Smooth muscle cell (in vitro differentiated cells): ENCODE measurements around the gene UMODL1. TPM values are rescaled to one million over a fixed set of nuclear protein-coding genes. Genes with fewer than 3 reads are reported as not detected.
"Not testable (repeated sequence)": the region's sequence is repeated elsewhere in the genome, so short reads cannot be mapped to it uniquely, and the experiment has no call there.

ENCODE experiments used
- DNase-seq: peaks from one replicate; lab custom pipeline; 2025; ENCODE audit not compliant: unreplicated experiment; lab: John Stamatoyannopoulos, UW
- H2AFZ ChIP-seq: fragments of 200-600 bp; sonication (generic); 2 replicates; pipeline ENCODE4 v1.6.0; 2016; ENCODE audit warnings: antibody characterized with exemption, low read depth, mild to moderate bottlenecking
- H3F3A ChIP-seq: fragments of 200-600 bp; sonication (generic); 2 replicates; pipeline ENCODE4 v1.6.0; 2017; ENCODE audit warnings: antibody characterized with exemption, low read depth
- H3K27ac ChIP-seq: fragments of 200-600 bp; sonication (generic); 2 replicates; pipeline ENCODE4 v1.5.1; 2016; ENCODE audit warnings: low read depth, mild to moderate bottlenecking
- H3K27me3 ChIP-seq: fragments of 200-600 bp; sonication (generic); 2 replicates; pipeline ENCODE4 v1.6.1; 2016; ENCODE audit warnings: low read depth, mild to moderate bottlenecking
- H3K36me3 ChIP-seq: fragments of 200-600 bp; sonication (generic); 2 replicates; pipeline ENCODE4 v1.5.1; 2016; ENCODE audit warnings: low read depth
- H3K4me1 ChIP-seq: fragments of 200-600 bp; sonication (generic); 2 replicates; pipeline ENCODE4 v1.5.1; 2016; ENCODE audit warnings: low read depth
- H3K4me2 ChIP-seq: fragments of 200-600 bp; sonication (generic); 2 replicates; pipeline ENCODE4 v1.6.0; 2016; ENCODE audit warnings: mild to moderate bottlenecking
- H3K4me3 ChIP-seq: fragments of 200-600 bp; sonication (generic); 2 replicates; pipeline ENCODE4 v1.5.1; 2016; ENCODE audit warnings: mild to moderate bottlenecking
- H3K79me2 ChIP-seq: fragments of 200-600 bp; sonication (generic); 2 replicates; pipeline ENCODE4 v1.6.0; 2016; ENCODE audit warnings: low read depth, mild to moderate bottlenecking
- H3K9ac ChIP-seq: fragments of 200-600 bp; sonication (generic); 2 replicates; pipeline ENCODE4 v1.6.0; 2016; ENCODE audit warnings: low read depth
- H3K9me3 ChIP-seq: fragments of 200-600 bp; sonication (generic); replicated peaks from 2 replicates; pipeline ENCODE4 v1.5.1; 2016; ENCODE audit warnings: low read depth
- H4K20me1 ChIP-seq: fragments of 200-600 bp; sonication (generic); 2 replicates; pipeline ENCODE4 v1.6.0; 2016; ENCODE audit warnings: low read depth
- WGBS: methylation state at CpG from one replicate; pipeline ENCODE4 v1.1.7; 2016; ENCODE audit warnings: low lambda C conversion rate; 5-methylcytosine and 5-hydroxymethylcytosine counted together
- polyA plus RNA-seq: library from polyadenylated mRNA; unstranded; fragments of >200 nt; fragmentation: Nextera tagmentation; extraction: Ambion mirVana; gene quantifications from 2 replicates; pipeline ENCODE4 v1.2.1, GENCODE V29; 2016
- total RNA-seq: library from RNA; depleted of rRNA; stranded (reverse); fragments of >200 nt; gene quantifications from 2 replicates; pipeline ENCODE4 v1.2.3, GENCODE V29; 2014
- TF ChIP-seq, protein P1 (sequence below): fragments of 200-600 bp; sonication (generic); IDR thresholded peaks from 2 replicates; pipeline ENCODE4 v1.5.1; 2017; ENCODE audit warnings: borderline replicate concordance, mild to moderate bottlenecking, antibody characterized with exemption; ENCODE audit not compliant: insufficient read depth, poor library complexity, severe bottlenecking

UMODL1 gene
- total and polyA plus RNA-seq, 2 experiments from 2014 or later: 0.14 TPM; not detected in 1

DNA sequence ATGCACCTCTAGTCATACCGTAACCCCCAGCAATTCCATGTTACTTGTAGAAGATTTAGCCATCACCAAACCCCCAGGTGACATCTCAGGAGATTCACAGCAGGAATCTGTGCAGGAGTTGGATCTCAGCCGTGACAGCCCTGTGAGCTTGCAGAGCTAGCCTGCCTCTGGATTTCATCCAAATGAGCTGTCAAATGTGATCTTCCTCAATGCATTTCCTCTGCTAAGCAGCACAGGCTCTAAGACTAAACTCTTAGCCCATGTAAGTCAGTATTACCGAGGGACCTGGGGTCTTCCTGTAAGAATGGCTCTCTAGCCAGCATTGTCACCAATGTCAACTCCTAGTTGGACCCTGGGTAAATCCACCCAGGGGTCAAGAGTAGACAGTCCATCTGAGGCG is 41.7 kb downstream of the UMODL1 start:
- Histone ChIP-seq H3K27me3 (peaks cover 1% of the 10 kb centered on the region), H3K4me3 (no peak overlapping the region), H3K36me3 (no peaks in the 10 kb centered on the region), H3K4me1 (no peaks in the 10 kb centered on the region), H3K4me2 (no peak overlapping the region), H3K27ac (no peak overlapping the region), H3F3A (no peaks in the 10 kb centered on the region), H2AFZ (no peak overlapping the region), H3K9ac (no peak overlapping the region), H3K9me3 (no peaks in the 10 kb centered on the region), H3K79me2 (no peaks in the 10 kb centered on the region), H4K20me1 (no peaks in the 10 kb centered on the region)
- 59% methylated on average over 4 of the region's 4 CpGs for WGBS
- DNase-seq: no peak
- TF ChIP-seq, protein P1, sequence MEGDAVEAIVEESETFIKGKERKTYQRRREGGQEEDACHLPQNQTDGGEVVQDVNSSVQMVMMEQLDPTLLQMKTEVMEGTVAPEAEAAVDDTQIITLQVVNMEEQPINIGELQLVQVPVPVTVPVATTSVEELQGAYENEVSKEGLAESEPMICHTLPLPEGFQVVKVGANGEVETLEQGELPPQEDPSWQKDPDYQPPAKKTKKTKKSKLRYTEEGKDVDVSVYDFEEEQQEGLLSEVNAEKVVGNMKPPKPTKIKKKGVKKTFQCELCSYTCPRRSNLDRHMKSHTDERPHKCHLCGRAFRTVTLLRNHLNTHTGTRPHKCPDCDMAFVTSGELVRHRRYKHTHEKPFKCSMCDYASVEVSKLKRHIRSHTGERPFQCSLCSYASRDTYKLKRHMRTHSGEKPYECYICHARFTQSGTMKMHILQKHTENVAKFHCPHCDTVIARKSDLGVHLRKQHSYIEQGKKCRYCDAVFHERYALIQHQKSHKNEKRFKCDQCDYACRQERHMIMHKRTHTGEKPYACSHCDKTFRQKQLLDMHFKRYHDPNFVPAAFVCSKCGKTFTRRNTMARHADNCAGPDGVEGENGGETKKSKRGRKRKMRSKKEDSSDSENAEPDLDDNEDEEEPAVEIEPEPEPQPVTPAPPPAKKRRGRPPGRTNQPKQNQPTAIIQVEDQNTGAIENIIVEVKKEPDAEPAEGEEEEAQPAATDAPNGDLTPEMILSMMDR: no peak

DNA sequence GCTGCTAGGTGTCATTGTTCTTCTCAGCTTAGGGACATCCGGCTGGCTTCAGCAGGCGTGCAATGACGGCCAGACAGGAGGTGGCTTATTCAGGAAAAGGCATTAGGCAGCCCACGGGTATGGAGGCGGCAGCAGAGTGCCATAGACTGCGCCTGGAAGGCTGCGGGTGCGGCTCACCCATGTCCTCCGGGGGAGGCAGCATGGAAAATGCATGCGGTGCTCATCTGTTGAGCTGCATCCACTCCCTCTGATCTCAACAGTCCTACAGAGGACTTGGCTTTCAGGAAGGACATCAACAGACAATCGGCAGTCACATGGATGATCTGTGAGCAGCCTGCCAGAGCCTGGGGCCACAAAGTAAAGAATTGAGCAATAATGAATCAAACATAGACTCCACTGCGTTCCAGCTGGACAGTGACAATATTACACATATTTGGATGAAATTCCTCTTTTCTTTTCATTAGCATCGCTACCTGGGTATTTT is 42.9 kb downstream of the UMODL1 start:
- Histone ChIP-seq H4K20me1 (no peaks in the 10 kb centered on the region), H3K4me1 (no peaks in the 10 kb centered on the region), H3K4me3 (no peak overlapping the region), H3K27me3 (peaks cover 12% of the 10 kb centered on the region), H3K9me3 (no peaks in the 10 kb centered on the region), H3K27ac (no peak overlapping the region), H3K4me2 (no peak overlapping the region), H3K9ac (no peak overlapping the region), H2AFZ (no peak overlapping the region), H3F3A (no peaks in the 10 kb centered on the region), H3K79me2 (no peaks in the 10 kb centered on the region), H3K36me3 (no peaks in the 10 kb centered on the region)
- TF ChIP-seq, protein P1: no peak
- 77% methylated on average over 13 of the region's 13 CpGs for WGBS
- no peak for DNase-seq

DNA sequence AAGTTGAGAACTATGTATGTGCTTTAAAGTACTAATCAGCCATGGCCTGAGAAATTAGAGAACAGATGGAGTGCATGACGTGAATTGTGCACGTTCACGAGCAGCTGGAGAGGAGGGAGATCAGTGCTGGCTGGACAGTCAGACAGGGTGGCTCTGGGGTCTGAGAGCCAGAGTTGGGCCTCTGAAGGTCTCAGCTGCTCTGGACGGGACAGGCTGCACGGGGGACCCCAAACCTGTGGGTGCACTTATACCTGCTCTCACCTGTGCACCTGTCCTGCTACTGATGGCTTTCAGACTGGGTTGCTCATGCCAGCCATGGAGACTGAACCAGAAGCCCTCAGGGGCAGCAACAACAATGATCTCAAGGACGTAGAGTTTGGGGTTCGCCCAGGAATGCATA is 43.5 kb downstream of the UMODL1 start:
- Histone ChIP-seq H3K9ac (no peak overlapping the region), H3K4me1 (no peaks in the 10 kb centered on the region), H4K20me1 (no peaks in the 10 kb centered on the region), H3K9me3 (no peaks in the 10 kb centered on the region), H3K27me3 (peaks cover 18% of the 10 kb centered on the region), H3K36me3 (no peaks in the 10 kb centered on the region), H3K27ac (no peak overlapping the region), H3K4me2 (no peak overlapping the region), H3K79me2 (no peaks in the 10 kb centered on the region), H2AFZ (no peak overlapping the region), H3F3A (no peaks in the 10 kb centered on the region), H3K4me3 (no peak overlapping the region)
- TF ChIP-seq, protein P1: no peak
- no peak for DNase-seq
- 93% methylated on average over 7 of the region's 7 CpGs for WGBS

DNA sequence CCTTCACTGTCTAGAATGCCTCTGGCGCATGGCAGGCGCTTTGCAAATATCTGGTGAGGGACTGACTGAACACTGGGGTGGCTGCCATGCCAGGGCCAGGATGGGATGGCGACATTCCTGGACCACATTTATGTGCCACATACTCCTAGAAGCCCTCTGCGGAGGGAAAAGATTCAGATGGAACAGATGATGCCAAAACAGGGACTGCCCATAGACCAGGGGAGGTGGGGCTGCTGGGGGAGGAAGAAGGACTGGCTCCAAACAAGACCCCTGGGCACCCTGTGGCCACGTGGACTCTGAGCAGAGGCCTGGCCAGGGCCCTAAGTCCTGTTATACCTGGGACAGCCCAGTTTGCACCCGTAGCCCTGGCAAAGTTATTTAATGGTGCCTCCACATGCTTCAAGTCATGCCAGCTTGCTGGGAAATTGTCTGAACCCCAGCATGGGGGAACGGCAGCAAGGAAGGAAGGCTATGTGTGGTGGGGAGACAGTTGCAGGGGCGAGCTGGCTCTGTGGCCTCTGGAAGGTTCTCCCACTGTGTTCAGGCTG is 44.1 kb downstream of the UMODL1 start:
- no peak overlapping the region for H2AFZ ChIP-seq
- no peaks in the 10 kb centered on the region for H3K79me2 ChIP-seq
- TF ChIP-seq, protein P1: no peak
- DNase-seq: no peak
- H3K9ac ChIP-seq: no peak overlapping the region
- no peak overlapping the region for H3K27ac ChIP-seq
- H4K20me1 ChIP-seq: no peaks in the 10 kb centered on the region
- no peaks in the 10 kb centered on the region for H3F3A ChIP-seq
- H3K9me3 ChIP-seq: no peaks in the 10 kb centered on the region
- peaks cover 24% of the 10 kb centered on the region for H3K27me3 ChIP-seq
- H3K4me1 ChIP-seq: no peaks in the 10 kb centered on the region
- WGBS: 91% methylated on average over 8 of the region's 8 CpGs
- H3K4me3 ChIP-seq: no peak overlapping the region
- no peaks in the 10 kb centered on the region for H3K36me3 ChIP-seq
- H3K4me2 ChIP-seq: no peak overlapping the region

DNA sequence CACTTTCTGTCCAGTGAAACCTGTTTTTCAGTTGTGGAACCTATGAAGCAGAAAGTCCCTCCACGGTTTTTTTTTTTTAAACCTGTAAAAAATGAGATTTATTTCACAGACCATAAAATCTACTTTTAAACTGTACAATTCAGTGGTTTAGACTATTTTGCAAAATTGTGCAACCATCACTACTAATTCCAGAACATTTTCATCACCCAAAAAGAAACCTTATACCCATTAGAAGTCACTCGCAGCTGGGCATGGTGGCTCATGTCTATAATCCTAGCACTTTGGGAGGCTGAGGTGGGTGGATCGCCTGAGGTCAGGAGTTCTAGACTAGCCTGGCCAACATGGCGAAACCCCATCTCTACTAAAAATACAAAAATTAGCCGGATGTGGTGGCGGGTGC is 45.4 kb downstream of the UMODL1 start:
- H3K4me2 ChIP-seq, H3K36me3 ChIP-seq, H3K79me2 ChIP-seq, DNase-seq, H3K9me3 ChIP-seq, H2AFZ ChIP-seq, H4K20me1 ChIP-seq, H3F3A ChIP-seq, H3K4me3 ChIP-seq, H3K4me1 ChIP-seq: not testable (repeated sequence)
- Histone ChIP-seq H3K9ac (peak overlapping the region; percentile 50), H3K27ac (peak overlapping the region; percentile 70), H3K27me3 (peaks cover 30% of the 10 kb centered on the region)
- 79% methylated on average over 6 of the region's 6 CpGs for WGBS
